Hippocampal formation (tissue), 2 donors: ENCODE results near the gene ELFN2.

ENCODE experiments used
- DNase-seq, 2 donors: peaks; one replicate each; lab custom pipeline; 2025; lab: John Stamatoyannopoulos, UW

Gene ELFN2

DNA sequence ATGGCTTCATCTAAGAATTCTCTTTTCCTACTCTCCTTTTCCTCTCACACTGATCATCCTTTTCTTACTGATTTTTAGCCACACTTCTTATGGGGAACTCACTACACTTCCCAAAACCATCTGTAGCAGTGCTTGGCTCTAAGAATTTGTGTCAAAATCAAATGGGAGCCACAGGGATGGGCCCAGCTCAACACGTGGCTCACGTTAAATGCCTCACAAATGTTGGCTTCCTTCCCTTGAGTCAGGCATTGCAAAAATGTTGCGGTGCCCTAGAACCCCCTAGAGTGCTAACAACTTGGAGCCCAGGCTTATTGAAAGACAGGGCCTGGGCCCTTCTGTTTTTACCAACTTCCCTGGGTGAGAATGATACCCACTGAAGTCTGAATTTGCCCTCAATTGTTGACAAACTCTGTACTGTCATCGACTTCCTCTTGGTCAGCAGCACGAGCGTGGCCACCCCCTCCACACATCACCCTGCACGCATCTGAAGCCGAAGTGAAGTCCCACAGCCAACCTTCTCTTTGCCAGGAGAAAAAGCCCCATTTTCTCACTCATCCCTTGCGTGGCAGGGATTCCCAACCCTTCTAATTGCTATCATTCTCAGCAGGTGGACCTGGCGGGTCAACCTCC, 69.7 kb downstream of the ELFN2 start:
- DNase-seq: no peak

DNA sequence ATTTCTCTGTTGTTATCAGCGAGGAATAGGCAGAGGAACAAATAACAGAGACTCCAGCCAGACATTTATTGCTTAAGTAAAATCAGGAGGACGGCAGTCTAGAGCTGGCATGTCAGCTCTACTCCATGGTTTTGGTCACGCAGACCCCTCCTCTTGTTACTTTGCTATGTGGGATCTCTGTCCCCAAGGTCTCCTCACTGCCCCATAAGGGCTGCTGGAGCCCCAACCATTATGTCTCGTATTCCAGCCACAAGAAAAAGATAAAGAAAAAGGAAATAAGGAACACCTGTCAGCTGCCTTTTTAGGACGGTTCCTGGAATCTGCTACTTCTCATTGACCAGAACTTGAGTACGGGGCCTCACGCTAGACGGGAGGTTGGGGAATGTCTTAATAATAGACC, 70.4 kb downstream of the ELFN2 start:
- no peak for DNase-seq

DNA sequence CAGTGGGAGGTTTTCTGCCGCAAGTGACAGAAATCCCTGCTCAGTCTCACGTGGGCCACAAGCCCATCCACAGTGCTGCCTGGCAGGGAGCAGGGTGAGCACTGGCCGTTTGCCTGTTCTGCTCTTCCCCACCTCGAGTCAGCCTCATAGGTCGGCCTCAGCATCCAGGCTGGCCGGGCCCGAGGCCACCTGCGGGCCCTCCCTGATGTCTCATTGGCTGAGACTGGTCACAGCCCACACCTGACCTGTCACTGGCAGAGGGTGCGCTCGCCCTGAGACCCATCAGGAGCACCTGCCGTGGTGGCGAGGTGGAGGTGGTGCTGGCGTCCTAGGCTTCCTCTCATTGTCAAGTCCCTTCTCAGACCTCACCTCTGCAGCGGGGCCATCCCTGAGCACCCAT, 72.1 kb downstream of the ELFN2 start:
- no peak for DNase-seq

DNA sequence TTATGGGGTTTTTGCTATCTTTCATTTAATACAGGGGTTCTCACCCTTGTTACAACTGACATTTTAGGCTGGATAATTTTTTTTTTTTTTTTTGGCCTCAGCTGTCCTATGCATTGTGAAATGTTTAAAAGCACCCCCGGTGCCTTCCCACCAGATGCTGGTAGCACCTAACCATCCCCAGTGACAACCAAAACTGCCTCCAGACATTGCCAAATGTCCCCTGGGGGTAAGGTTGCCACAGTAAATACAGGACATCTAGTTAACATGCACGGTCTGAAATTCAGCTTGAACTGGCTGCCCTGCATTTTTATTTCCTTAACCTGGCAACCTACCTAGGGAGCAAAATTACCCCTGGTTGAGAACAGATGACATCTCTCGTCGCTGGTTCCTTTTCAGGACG, 72.6 kb downstream of the ELFN2 start:
- DNase-seq: no peak

DNA sequence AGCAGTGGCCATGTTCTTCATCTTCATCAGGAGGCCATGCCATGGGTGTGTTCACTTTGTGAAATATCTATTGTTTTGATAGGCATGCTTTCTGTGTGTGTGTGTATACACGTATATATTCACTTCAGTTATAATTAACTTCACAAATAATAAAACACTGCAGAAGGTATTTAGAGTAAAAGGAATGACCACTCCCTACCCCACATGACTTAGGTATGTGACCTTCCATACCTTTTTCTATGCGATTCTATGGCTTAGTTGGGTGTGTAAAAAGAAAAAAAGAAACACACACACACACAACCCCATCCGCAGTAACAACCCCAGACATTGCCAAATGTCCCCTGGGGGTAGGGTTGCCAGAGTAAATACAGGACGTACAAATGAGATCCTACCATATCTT, 73.0 kb downstream of the ELFN2 start:
- no peak for DNase-seq

DNA sequence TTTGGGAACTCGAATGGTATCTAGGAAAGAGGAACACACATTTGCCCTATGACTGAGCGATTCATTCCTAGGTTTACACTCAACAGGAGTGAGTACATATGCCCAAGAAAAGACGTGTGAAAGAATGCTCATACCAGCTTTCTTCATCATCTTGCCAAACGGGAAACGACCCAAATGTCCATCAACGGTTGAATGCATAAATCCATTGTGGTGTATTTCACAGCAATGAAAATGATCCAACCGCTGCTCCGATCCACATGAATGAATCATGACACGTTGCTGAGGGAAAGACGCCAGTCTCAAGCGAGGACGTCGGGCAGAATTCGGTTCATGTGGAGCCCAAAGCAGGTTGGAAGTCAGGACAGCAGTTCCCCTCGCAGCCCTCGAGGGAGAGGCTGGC, 73.4 kb downstream of the ELFN2 start:
- DNase-seq: no peak

DNA sequence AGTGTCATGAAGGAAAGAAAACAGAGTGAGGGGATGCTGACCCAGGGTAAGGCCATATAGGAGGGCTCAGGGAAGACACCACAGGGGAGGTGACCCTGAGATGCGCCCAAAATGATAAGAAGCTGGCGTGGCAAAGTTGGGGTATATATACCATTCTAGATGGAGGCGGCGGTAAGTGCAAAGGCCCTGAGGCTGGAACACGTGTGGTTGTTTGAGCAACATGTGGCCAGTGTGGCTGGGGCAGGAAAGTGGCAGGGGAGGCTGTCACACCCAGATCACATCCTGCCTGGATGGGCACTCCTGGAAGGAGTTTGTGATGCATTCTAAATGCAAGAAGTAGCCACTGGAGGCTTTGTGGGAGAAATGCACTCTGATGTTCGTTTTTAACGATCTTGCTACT, 74.8 kb downstream of the ELFN2 start:
- no peak for DNase-seq

DNA sequence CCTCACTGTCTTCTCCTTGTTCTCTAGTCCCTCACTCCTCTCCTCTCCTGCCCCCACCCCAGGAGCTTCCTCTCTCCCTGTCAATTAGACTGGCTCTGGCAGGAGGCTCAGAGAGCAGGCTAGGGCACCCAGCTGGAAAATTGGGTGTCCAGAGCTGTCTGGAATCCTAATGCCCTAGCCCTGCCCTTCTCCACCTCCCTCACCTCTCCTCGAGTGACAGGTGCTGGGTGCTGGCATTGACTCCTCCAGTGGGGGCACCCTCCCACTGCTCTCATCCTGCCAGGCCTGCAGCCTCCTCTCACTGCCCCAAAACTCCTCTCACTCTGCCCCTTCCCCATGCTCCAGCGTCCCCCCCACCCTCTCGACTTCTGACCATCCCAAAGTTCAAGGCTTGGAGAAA, 76.0 kb downstream of the ELFN2 start:
- DNase-seq: no peak

DNA sequence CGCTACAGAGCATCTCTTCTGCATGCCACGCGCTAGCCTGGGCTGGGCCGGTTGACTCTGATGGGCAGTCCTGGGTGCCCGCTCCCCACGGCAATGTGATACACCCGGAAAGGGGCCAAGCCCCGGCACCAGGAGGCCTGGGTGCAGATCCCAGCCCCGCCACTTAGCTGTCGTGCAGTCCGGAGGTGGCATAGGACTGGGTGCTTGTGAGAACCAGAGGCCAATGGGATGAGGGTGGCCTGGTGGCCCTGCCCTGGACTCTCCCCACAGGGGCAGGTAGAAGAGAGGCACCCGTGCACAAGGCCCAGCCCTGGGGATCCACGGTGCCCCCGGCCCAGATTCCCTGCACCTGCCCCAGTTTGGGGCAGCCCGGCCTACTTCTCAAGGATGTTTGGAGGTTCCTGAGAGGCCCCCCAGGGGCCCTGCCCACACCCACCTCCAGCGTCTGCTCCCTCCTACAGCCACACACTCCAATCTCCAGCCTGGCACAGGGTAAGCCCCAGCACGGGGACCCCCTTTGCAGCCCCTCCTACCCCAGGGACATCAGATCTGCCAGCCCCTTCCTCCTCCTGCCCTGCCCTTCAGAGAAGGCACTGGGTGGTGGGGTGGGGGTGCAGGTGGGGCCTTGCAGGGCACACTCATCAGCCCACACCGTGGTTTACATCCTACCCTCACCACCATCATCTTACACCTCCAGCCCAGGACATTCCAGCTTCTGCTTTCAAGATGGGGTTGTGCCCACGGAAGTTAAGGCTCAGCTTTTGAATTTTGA, 78.0 kb downstream of the ELFN2 start:
- no peak for DNase-seq

DNA sequence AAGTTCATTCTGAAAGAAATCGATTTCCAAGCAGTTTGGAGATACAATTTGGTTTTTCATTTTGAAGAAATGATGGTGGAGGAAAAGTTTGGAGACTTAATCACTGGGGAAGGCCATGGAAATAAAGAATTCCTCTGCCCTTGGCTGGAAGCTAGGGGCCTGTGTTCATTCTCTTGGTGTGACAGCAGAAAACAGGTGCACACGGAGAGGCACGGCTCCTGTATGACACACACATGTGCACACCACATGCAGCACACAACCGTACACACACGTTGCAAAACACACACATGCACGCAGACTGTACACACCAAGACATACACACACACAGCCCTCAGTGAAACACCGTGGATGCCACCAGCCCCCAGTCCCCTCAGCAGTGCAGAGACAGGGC, 80.8 kb downstream of the ELFN2 start:
- DNase-seq: no peak

DNA sequence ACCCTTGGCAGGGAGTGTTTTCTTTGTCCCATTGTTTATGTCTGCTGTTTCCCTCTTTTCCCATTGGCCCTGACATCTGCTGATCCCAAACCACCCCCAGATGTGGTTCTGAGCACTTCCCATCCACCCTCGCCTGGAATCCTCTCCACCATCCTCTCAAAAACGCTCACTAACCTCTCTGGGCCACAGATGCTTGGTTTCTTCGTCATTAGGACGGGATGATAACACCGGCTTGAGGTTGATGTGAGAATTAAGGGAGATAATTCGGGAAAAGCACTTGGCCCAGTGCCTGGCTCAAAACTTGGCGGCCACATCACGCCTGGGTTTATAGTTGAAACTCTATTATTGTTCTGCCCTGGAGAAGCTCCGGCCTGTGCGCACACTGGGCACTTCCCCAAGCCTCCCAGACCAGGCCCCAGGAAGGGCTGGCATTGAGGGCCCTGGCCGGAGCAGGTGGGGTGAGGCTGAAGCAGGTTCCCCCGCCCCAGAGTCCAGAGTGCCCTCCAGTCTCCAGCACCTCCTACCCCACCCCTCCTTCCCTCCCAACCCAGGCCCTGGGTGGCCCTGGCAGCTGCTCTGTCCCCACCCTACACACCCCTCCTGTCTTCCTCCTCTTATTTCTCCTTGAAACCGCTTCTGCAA, 81.3 kb downstream of the ELFN2 start:
- no peak for DNase-seq

DNA sequence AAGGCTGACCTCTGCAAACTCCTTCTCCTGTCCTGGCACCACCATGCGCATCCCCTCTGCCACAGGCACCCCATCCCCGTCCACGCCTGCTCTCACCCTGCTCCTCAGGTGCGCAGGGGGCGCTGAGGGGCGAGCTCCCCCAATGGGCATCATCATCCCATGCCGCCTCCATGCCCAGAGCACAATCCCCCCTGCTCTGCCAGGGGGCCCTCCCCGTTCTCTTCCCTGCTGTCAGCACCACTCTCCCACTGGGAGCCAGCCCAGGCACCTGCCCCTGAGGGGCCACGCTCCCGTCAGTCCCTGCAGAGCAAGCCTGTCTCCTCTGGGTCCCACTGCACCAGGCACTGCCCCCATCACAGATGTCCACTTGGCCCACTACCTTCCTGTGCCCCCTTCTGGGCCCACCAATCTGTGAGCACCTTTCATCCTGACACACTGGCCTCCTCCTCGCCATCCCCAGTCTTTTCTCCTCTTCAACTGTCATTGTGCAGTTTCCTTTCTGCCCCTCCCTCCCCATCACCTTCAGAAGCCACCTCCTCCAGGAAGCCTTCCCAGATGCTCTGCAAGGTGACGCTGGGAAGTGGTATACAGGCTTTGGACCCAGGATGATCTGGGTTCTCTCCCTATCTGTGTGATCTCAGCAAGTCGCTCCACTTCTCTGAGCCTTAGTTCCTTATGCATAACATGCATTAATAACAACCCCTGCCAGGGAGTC, 82.4 kb downstream of the ELFN2 start:
- no peak for DNase-seq

DNA sequence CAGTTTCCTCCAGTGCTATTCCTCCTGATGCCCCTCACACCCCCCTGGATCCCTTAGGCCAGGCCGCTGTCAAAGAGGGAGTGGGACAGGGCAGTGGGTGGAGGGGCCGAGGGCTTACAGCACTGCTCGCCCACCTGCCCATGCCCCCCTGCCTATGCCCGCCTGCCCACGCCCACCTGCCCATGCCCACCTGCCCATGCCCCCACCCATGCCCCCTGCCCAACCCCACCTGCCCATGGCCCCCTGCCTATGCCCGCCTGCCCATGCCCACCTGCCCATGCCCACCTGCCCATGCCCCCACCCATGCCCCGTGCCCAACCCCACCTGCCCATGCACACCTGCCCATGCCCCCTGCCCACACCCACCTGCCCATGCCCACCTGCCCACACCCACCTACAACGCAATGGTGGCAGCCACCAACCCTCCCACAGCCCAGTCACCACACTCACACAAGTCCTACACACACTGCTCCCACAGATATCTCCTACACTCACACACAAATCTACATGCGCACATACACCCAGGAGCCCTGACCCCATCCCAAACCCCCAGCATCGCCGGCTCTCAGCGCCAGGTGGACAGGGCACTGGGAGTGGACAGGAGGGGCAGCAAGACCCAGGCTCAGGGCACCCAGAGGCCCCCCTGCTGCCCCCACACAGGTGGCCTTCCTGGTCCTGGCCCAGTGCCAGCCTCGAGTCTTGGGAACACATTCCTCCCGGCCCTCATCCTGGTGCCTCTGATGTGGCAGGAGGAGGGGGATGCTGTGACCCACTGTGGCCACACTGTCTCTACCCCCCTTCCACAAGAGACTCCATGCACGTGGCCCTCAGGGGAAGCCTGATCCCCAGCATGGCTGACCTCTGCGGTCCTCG, 83.2 kb downstream of the ELFN2 start:
- no peak for DNase-seq

DNA sequence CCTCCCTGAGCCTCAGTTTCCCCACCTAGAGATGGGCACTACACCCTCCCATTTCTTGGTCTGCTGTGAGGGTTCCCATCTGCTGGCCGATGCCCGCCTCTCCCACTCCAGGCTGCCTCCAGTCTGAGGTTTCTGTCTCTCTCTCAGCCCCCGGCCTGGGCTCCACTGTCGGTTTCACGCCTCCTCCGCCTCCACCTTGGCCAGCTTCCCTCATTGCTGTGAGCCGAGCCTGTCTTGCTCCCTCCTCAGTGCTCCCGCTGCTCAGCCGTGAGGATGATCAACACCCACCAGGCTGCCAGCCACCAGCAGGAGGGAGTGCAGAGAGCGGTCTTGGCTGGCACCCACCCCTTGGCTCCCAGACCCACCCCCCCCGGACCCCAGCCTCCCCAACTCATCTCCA, 83.9 kb downstream of the ELFN2 start:
- DNase-seq: no peak

DNA sequence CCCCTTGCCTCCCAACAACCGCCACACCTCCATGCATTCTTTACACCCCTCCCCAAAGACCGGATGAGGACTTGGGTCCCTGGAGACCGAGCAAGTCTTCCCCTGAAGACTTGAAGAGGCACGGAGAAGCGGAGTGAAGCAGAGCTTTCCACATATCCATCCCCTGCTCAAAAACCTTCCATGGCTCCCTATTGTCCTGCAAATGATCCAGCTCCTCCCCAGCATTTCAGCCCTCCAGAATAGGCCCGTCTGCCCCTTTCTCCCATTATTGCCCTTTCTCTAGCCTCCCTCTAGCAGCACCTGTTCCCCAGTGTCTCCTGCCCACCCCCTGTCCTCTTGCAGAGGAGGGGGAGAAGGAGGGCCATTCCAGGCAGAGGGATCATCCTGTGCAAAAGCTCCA, 85.2 kb downstream of the ELFN2 start:
- DNase-seq: no peak

DNA sequence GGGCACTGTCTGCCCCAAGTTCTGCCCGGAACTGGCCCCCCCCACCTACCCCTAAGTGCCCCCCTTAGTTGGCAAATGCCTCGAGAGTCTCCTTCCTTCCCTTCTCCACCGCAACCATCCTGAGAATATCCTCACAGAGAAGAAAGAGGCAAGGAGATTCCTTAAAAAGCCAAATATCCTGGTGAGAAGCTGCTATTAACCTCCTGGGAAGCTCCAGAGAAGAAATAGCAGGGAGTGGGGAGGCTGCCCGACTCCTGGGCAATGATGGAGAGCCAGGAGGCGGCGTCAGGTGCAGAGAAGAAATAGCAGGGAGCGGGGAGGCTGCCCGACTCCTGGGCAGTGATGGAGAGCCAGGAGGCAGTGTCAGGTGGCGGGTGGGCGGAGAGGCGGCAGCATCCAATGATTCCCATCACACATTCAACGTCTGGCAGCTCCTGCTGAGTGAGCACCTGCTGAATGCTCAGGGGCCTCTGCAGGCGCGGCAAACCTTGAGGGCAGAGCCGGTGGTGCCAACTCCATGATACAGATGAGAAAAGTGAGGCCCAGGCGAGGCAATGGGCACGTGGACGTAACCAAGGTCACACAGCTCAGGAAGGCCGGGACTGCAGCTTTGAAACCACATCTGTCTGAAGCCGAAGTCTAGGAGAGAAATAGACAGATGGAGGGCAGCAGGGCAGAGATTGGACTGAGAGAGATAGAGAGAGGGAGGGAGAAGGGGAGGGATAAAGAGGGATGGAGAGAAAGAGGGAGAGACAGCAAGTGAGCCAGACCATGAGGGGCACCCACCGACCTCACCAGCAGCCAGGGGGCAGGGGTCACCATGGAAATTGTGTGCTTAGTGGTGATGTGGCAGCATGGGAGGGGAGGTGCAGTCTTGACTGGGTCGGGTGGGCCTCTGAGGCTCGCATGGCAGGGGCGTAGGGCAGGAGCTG, 86.7 kb downstream of the ELFN2 start:
- DNase-seq: no peak

DNA sequence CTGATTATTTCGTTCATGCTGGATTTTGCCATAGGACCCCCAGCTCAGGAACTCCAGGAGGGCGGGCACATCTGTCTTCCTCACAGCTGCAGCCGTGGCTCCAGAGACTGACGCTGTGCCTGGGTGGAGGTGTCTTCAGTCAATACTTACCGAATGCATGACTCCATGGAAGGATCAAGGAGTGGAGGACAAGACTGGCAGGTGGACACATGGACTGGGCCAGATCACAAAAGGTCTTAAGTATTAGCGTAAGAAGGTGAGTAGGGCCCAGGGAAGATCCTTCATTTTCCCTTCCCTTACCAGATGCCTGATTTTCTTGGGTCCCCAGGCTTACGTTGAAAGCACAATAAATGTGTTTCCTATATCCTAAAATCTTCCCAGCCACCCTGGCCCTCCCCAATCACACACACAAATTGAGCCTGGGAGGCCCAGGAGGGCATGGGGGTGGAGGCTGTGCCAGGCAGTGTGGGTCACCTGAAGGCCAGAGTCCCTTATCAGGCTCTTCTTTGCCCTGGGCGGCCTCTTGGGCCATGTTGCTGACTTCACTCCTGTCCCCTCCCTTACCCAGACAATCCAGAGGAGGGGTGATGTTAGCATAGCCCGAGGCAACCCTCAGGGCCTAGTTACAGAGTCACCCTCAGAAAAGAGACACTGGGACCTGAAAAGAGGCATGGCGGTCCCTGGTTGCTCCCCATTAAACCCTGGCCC, 88.6 kb downstream of the ELFN2 start:
- no peak for DNase-seq

DNA sequence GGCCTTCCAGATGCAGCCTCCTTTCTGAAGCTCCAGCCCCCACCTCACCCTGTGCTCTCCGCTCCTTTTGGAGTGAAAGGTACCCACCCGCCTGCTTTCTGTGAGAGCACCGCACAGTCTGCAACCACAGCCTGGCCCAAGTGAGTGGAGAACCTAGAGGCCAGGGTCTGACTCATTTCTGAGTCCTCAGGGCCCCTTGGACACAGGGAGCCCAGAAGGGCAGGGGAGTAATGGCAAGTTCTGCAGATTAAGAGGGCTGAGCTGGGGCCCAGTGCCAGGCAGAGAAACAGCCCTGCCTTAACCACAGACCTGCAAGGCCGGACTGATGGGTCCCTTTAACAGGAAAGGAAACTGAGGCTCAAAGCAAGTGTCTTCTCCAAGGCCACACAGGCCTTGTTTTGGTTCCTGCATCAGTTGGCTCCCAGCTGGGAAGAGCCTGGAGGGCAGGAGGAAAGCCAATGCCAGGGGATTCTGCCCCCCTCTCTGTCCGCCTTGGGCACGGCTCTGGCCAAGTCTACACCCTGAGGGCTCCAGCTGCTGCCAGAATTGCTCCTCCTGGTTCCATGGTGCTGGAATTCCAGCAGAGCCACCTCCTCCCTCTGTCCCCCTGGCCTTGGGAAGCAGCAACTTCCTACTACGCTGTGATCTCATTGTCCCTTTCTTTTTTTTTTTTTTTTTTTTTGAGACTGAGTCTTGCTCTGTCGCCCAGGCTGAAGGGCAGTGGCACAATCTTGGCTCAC, 89.9 kb downstream of the ELFN2 start:
- no peak for DNase-seq

DNA sequence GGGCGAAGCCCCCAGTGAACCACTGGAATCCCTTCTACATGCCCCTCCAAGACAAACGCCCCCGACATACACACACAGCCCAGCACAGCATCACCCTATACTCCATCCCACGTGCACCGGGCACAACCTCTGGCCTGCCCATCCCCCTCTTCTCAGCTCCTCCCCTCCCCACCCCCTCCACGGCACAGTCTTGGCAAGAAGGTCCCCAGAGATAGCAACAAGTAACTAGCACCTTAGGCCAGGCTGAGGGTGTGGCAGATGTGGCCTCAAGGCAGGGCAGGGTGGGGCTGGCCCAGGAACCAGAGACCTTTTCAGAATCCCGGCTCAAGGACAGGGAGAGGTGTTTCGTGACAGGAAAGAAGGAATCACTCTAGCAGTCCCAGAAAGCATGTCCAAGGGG, 90.7 kb downstream of the ELFN2 start:
- DNase-seq: no peak
